ENCODE measurements around the gene GNAO1. TPM values are rescaled to one million over a fixed set of nuclear protein-coding genes. Genes with fewer than 3 reads are reported as not detected.

GNAO1 gene
- total and polyA plus RNA-seq, 2 of the 13 experiments (the other 11 are each of a cell fraction or from before 2014, with no cell fraction given) = not detected

- TF ChIP-seq ARID4A (CRISPR knock-in tag; IDR thresholded peaks at IDR 0.05; ENCODE audit: borderline replicate concordance) (peak; percentile 64), ETV5 (CRISPR knock-in tag; IDR thresholded peaks at IDR 0.05; ENCODE audit: borderline replicate concordance) (peak; percentile 30), GTF3A (CRISPR knock-in tag; conservative IDR thresholded peaks at IDR 0.05) (peak; percentile 52; the same call in 1 of the 2 replicates), ZMYM3 (CRISPR knock-in tag; IDR thresholded peaks at IDR 0.05) (peak; percentile 74), MZF1 (CRISPR knock-in tag; IDR thresholded peaks at IDR 0.05; ENCODE audit: borderline replicate concordance) (no peak), STAT5B (CRISPR knock-in tag; IDR thresholded peaks at IDR 0.05) (no peak), ZNF572 (CRISPR knock-in tag; IDR thresholded peaks at IDR 0.05) (peak; percentile 98), DNMT3B (CRISPR knock-in tag; conservative IDR thresholded peaks at IDR 0.05) (no peak), SPEN (CRISPR knock-in tag; IDR thresholded peaks at IDR 0.05; ENCODE audit: low read depth) (peak; percentile 54; the same call in 1 of the 2 replicates), ZNF331 (CRISPR knock-in tag; IDR thresholded peaks at IDR 0.05) (peak; percentile 44; the same call in 1 of the 2 replicates), REST (IDR thresholded peaks at IDR 0.05; ENCODE audit: borderline replicate concordance in 1 of 2, low read depth in 1 of 2, low read length in 2 of 2) (no peak), ZNF792 (CRISPR knock-in tag; IDR thresholded peaks at IDR 0.05) (no peak), JARID2 (CRISPR knock-in tag; IDR thresholded peaks at IDR 0.05; ENCODE audit: insufficient replicate concordance) (no peak), RFX5 (IDR thresholded peaks at IDR 0.05; ENCODE audit: low read depth, low read length) (no peak), MLXIP (CRISPR knock-in tag; IDR thresholded peaks at IDR 0.05; ENCODE audit: borderline replicate concordance) (no peak), ZNF678 (CRISPR knock-in tag; IDR thresholded peaks at IDR 0.05) (no peak), AHR (CRISPR knock-in tag; IDR thresholded peaks at IDR 0.05) (0 out of 2 replicates have a peak, but pooled peaks have one; percentile 27), CHD2 (IDR thresholded peaks at IDR 0.05; ENCODE audit: low read depth, low read length) (no peak), MEF2D (CRISPR knock-in tag; IDR thresholded peaks at IDR 0.05) (peak; percentile 64; the same call in 1 of the 2 replicates), FOSL2 (CRISPR knock-in tag; IDR thresholded peaks at IDR 0.05) (0 out of 2 replicates have a peak, but pooled peaks have one; percentile 10)
Observed at GRCh38 chr16:56357765-56358322, 166.6 kb downstream of the GNAO1 start (continued).

Data from HepG2 (cell line).